ENCODE results near the gene DNHD1. TPM values are rescaled to one million over a fixed set of nuclear protein-coding genes. Genes with fewer than 3 reads are reported as not detected.
A peak's percentile ranks its signal among the peaks of the same experiment; 100 is the strongest.

DNHD1 gene
- total and polyA plus RNA-seq, 9 of the 15 experiments (the other 6 are each of a cell fraction or from before 2014, with no cell fraction given), result 0.82 to 9.7 (median 3.8) TPM

GRCh38 chr11:6606471-6607189 lies 109.5 kb downstream of the DNHD1 start (continued):
- TF ChIP-seq PHB (CRISPR knock-in tag; IDR thresholded peaks at IDR 0.05), result no peak
- 0 out of 2 replicates have a peak, but pooled peaks have one; percentile 31 for TF ChIP-seq TCF3 (CRISPR knock-in tag; IDR thresholded peaks at IDR 0.05)
- no peak for TF ChIP-seq HDAC2 (IDR thresholded peaks at IDR 0.05)
- peak; percentile 10; the same call in 1 of the 2 replicates for TF ChIP-seq ZNF24 (IDR thresholded peaks at IDR 0.05)
- TF ChIP-seq POLR2G (IDR thresholded peaks at IDR 0.05; ENCODE audit: low read depth, low read length), result peak; percentile 60
- no peak for TF ChIP-seq ATF6 (CRISPR knock-in tag; IDR thresholded peaks at IDR 0.05)

GRCh38 chr11:6607190-6607795 lies 110.2 kb downstream of the DNHD1 start:
- no peak overlapping the region for H3K4me3 ChIP-seq
- H4K20me1 ChIP-seq (replicated peaks; ENCODE audit: control insufficient read depth, insufficient read depth, low read length), result no peaks in the 10 kb centered on the region
- in situ Hi-C loops (cut with MboI) (loop anchor here (5.0 kb wide), 1 partner anchor 75 kb away; no protein-coding TSS in a partner anchor), intact Hi-C loops (cut with micrococcal nuclease) (no loop called here)
- no peaks in the 10 kb centered on the region for H3K27me3 ChIP-seq (ENCODE audit: control insufficient read depth in 2 of 2, insufficient read depth in 2 of 2, low read length in 2 of 2)
- DNase-seq (ENCODE audit: extremely low read depth in 1 of 4, low spot score in 3 of 4) (no peak), FAIRE-seq (no peak), ATAC-seq (no peak)
- H3K4me1 ChIP-seq (replicated peaks in 1 of 2; ENCODE audit: control insufficient read depth in 2 of 2, insufficient read depth in 2 of 2, low read length in 2 of 2), result peaks cover 27 to 35% of the 10 kb centered on the region in 2 experiments
- H2AFZ ChIP-seq (ENCODE audit: low read depth, low read length), result no peak overlapping the region; the same call in 1 of the 2 replicates
- H3K79me2 ChIP-seq (ENCODE audit: control insufficient read depth, insufficient read depth, low read length), result peaks cover 73% of the 10 kb centered on the region
- H3K9ac ChIP-seq (ENCODE audit: insufficient read depth in 1 of 2, low read depth in 2 of 2, low read length in 2 of 2), result peak overlapping the region in 1 of 2 experiments; percentile 64; a peak in 2 of 4 replicates
- BruUV-seq (replicated peaks), result no TSS peak
- POLR2A ChIA-PET, result interaction anchor here (0.5 to 1.8 kb wide), 14 partner anchors 9 to 133 kb away, joined by 3 to 17 read pairs (median 4); partner anchors contain the start of genes TPP1 and TRIM3
- H3K9me3 ChIP-seq (replicated peaks; ENCODE audit: control insufficient read depth, insufficient read depth, low read depth, low read length), result no peaks in the 10 kb centered on the region
- CTCF ChIA-PET (ENCODE audit: low intra/inter-chr PET ratio), result interaction anchor here (0.9 kb wide), 1 partner anchor 77 kb away, joined by 3 read pairs; no protein-coding TSS in a partner anchor
- H3K36me3 ChIP-seq (ENCODE audit: control insufficient read depth, insufficient read depth, low read length), result peaks cover 54% of the 10 kb centered on the region
- H3K9me1 ChIP-seq (ENCODE audit: control insufficient read depth, insufficient read depth, low read length), result no peaks in the 10 kb centered on the region
- H3K27ac ChIP-seq (ENCODE audit: extremely low read depth, low read depth, low read length), result peak overlapping the region; percentile 85
- H3K4me2 ChIP-seq (ENCODE audit: insufficient read depth, low read length), result peak overlapping the region; percentile 71
- TF ChIP-seq SP1 (CRISPR knock-in tag; IDR thresholded peaks at IDR 0.05), result 0 out of 2 replicates have a peak, but pooled peaks have one; percentile 12
- 0 out of 2 replicates have a peak, but pooled peaks have one; percentile 10 for TF ChIP-seq SMARCA4 (IDR thresholded peaks at IDR 0.05)
- TF ChIP-seq FOXA3 (CRISPR knock-in tag; conservative IDR thresholded peaks at IDR 0.05 in 1 of 2, IDR thresholded peaks at IDR 0.05 in 1 of 2), result peak in 1 of 2 experiments; percentile 45; a peak in 1 of 4 replicates
- no peak for TF ChIP-seq MCM2 (IDR thresholded peaks at IDR 0.05; ENCODE audit: low read depth)
- TF ChIP-seq ZNF384 (IDR thresholded peaks at IDR 0.05; ENCODE audit: low read depth, low read length), result no peak
- no peak for TF ChIP-seq NR4A1 (CRISPR knock-in tag; IDR thresholded peaks at IDR 0.05)
- TF ChIP-seq NR4A1 (tag; IDR thresholded peaks at IDR 0.05), result no peak
- TF ChIP-seq HMGN3 (IDR thresholded peaks at IDR 0.05; ENCODE audit: borderline replicate concordance, extremely low read depth, insufficient read length, low read depth, low read length), result no peak
- peak; percentile 31; the same call in 1 of the 2 replicates for TF ChIP-seq POLR2H (tag; IDR thresholded peaks at IDR 0.05; ENCODE audit: low read depth)
- TF ChIP-seq ZNF197 (CRISPR knock-in tag; IDR thresholded peaks at IDR 0.05; ENCODE audit: low read depth), result 0 out of 2 replicates have a peak, but pooled peaks have one; percentile 60
- no peak for TF ChIP-seq CTBP1 (IDR thresholded peaks at IDR 0.05; ENCODE audit: borderline replicate concordance)
- peak; percentile 18 for TF ChIP-seq ZFP36 (IDR thresholded peaks at IDR 0.05; ENCODE audit: low read depth, low read length, partially characterized antibody)
